GM23338 (cell line): ENCODE data around the gene SRPRA. TPM values are rescaled to one million over a fixed set of nuclear protein-coding genes. Genes with fewer than 3 reads are reported as not detected.
"Not testable (repeated sequence)": the region's sequence is repeated elsewhere in the genome, so short reads cannot be mapped to it uniquely, and the experiment has no call there.

ENCODE experiments used
- ATAC-seq: fragments of 200-7000 bp; cut with Tn5 transposase; 3 replicates; pipeline ENCODE4 v1.9.1; 2020
- DNase-seq: peaks from one replicate; pipeline ENCODE4 v3.0.0-alpha.2; 2015; ENCODE audit warnings: low spot score
- H2AFZ ChIP-seq: fragments of 200-600 bp; sonication (generic); 2 replicates; pipeline ENCODE4 v1.8.0; 2016; ENCODE audit warnings: antibody characterized with exemption, mild to moderate bottlenecking, moderate library complexity
- H3F3A ChIP-seq: fragments of 200-600 bp; sonication (generic); replicated peaks from 2 replicates; pipeline ENCODE4 v1.8.0; 2017; ENCODE audit warnings: antibody characterized with exemption, mixed run types, low read depth
- H3K27ac ChIP-seq: fragments of 200-600 bp; sonication (generic); 2 replicates; pipeline ENCODE4 v1.6.1; 2016; ENCODE audit warnings: low read depth
- H3K27me3 ChIP-seq: fragments of 200-600 bp; sonication (generic); 2 replicates; pipeline ENCODE4 v1.8.0; 2016; ENCODE audit warnings: mild to moderate bottlenecking, mixed run types, moderate library complexity; ENCODE audit not compliant: insufficient read depth
- H3K36me3 ChIP-seq: fragments of 200-600 bp; sonication (generic); 2 replicates; pipeline ENCODE4 v1.8.0; 2016; ENCODE audit warnings: mild to moderate bottlenecking; ENCODE audit not compliant: insufficient read depth
- H3K4me1 ChIP-seq: fragments of 200-600 bp; sonication (generic); 2 replicates; pipeline ENCODE4 v1.8.0; 2016; ENCODE audit warnings: mild to moderate bottlenecking, moderate library complexity; ENCODE audit not compliant: insufficient read depth
- H3K4me2 ChIP-seq: fragments of 200-600 bp; sonication (generic); 2 replicates; pipeline ENCODE4 v1.7.1; 2017; ENCODE audit warnings: mixed run types
- H3K4me3 ChIP-seq: fragments of 200-600 bp; sonication (generic); 2 replicates; pipeline ENCODE4 v1.6.1; 2016; ENCODE audit warnings: mixed run types
- H3K79me2 ChIP-seq: fragments of 200-600 bp; sonication (generic); replicated peaks from 2 replicates; pipeline ENCODE4 v1.8.0; 2017; ENCODE audit warnings: mild to moderate bottlenecking; ENCODE audit not compliant: insufficient read depth
- H3K9me2 ChIP-seq: fragments of 200-600 bp; sonication (generic); 2 replicates; pipeline ENCODE4 v1.8.0; 2017; ENCODE audit not compliant: insufficient read depth
- H4K20me1 ChIP-seq: fragments of 200-600 bp; sonication (generic); replicated peaks from 2 replicates; pipeline ENCODE4 v1.8.0; 2017; ENCODE audit warnings: mild to moderate bottlenecking; ENCODE audit not compliant: insufficient read depth
- H3K27ac Mint-ChIP-seq: 2 replicates; pipeline ENCODE4 v1.8.0; 2020; ENCODE audit warnings: inconsistent platforms, mild to moderate bottlenecking, moderate library complexity, mixed read lengths
- H3K27me3 Mint-ChIP-seq: 3 replicates; pipeline ENCODE4 v1.8.0; 2022; ENCODE audit warnings: low read depth, mild to moderate bottlenecking, moderate library complexity, mixed read lengths, inconsistent platforms; ENCODE audit not compliant: insufficient read depth, poor library complexity
- H3K36me3 Mint-ChIP-seq: 3 replicates; pipeline ENCODE4 v1.8.0; 2021; ENCODE audit warnings: low read depth, mild to moderate bottlenecking, inconsistent platforms, moderate library complexity, mixed read lengths
- H3K4me1 Mint-ChIP-seq: 3 replicates; pipeline ENCODE4 v1.8.0; 2020; ENCODE audit warnings: mild to moderate bottlenecking, inconsistent platforms, mixed read lengths
- H3K4me3 Mint-ChIP-seq: 3 replicates; pipeline ENCODE4 v1.8.0; 2021; ENCODE audit warnings: moderate library complexity, mild to moderate bottlenecking, inconsistent platforms, mixed read lengths
- H3K9me3 Mint-ChIP-seq: 3 replicates; pipeline ENCODE4 v1.8.0; 2020; ENCODE audit warnings: moderate library complexity, mild to moderate bottlenecking, inconsistent platforms, mixed read lengths
- CREB1 ChIP-seq: fragments of 250-450 bp; sonication (Bioruptor Pico); IDR thresholded peaks from 2 replicates; pipeline ENCODE4 v1.5.0; 2020; ENCODE audit warnings: low read depth, mild to moderate bottlenecking, moderate library complexity
- CTCF ChIP-seq, 2 experiments: fragments of 200-600 bp in 1 of 2; sonication (generic) in 1 of 2; conservative IDR thresholded peaks; 2 replicates each; pipeline versions ENCODE4 v1.5.1 to v1.6.1; 2016 to 2017; ENCODE audit warnings: antibody characterized with exemption in 2 of 2, low read depth in 2 of 2, mild to moderate bottlenecking in 2 of 2, moderate library complexity in 1 of 2
- ETS1 ChIP-seq: IDR thresholded peaks from 2 replicates; pipeline ENCODE4 v1.6.1; 2016; ENCODE audit warnings: antibody characterized with exemption
- EZH2 ChIP-seq: fragments of 200-600 bp; sonication (generic); IDR thresholded peaks from one replicate; pipeline ENCODE4 v1.8.0; 2017; ENCODE audit warnings: antibody characterized with exemption, mild to moderate bottlenecking, low read depth; ENCODE audit not compliant: unreplicated experiment
- EZH2phosphoT487 ChIP-seq: fragments of 200-600 bp; sonication (generic); IDR thresholded peaks from one replicate; pipeline ENCODE4 v1.8.1; 2018; ENCODE audit warnings: antibody characterized with exemption; ENCODE audit not compliant: unreplicated experiment
- JUNB ChIP-seq: IDR thresholded peaks from one replicate; pipeline ENCODE4 v1.6.1; 2016; ENCODE audit warnings: antibody characterized with exemption; ENCODE audit not compliant: unreplicated experiment
- NANOG ChIP-seq: IDR thresholded peaks from 2 replicates; pipeline ENCODE4 v1.6.1; 2016; ENCODE audit warnings: antibody characterized with exemption, borderline replicate concordance
- POLR2AphosphoS5 ChIP-seq: IDR thresholded peaks from 2 replicates; pipeline ENCODE4 v1.6.1; 2016; ENCODE audit warnings: antibody characterized with exemption, low read depth
- REST ChIP-seq: IDR thresholded peaks from one replicate; pipeline ENCODE4 v1.6.1; 2018; ENCODE audit warnings: antibody characterized with exemption; ENCODE audit not compliant: unreplicated experiment
- STAT1 ChIP-seq: IDR thresholded peaks from one replicate; pipeline ENCODE4 v1.6.1; 2016; ENCODE audit warnings: antibody characterized with exemption; ENCODE audit not compliant: unreplicated experiment
- ZNF331 ChIP-seq: fragments of 250-450 bp; sonication (Bioruptor Pico); IDR thresholded peaks from 2 replicates; pipeline ENCODE4 v1.5.0; 2020; ENCODE audit warnings: low read depth, mild to moderate bottlenecking, moderate library complexity
- polyA plus RNA-seq: library from polyadenylated mRNA; unstranded; fragments of >200 nt; fragmentation: Nextera tagmentation; extraction: Ambion mirVana; gene quantifications from 2 replicates; pipeline ENCODE4 v1.2.1, GENCODE V29; 2016
- total RNA-seq: library from RNA; depleted of rRNA; stranded (reverse); fragments of >200 nt; shearing (Covaris generic); gene quantifications from 2 replicates; pipeline ENCODE4 v1.2.3, GENCODE V29; 2014

The SRPRA gene
- total and polyA plus RNA-seq, 2 experiments from 2014 or later, result 27.1 to 53.2 TPM

GRCh38 chr11:126255507-126255906, 13.2 kb downstream of the SRPRA start:
- ATAC-seq, H3F3A ChIP-seq: not testable (repeated sequence)

GRCh38 chr11:126254819-126255218, 13.9 kb downstream of the SRPRA start:
- Histone ChIP-seq H3K4me1 (no peaks in the 10 kb centered on the region), H3K79me2 (no peaks in the 10 kb centered on the region), H3K4me3 (no peak overlapping the region), H3K27ac (no peak overlapping the region), H3K4me2 (no peak overlapping the region), H3K36me3 (peaks cover 19% of the 10 kb centered on the region), H3K9me2 (no peaks in the 10 kb centered on the region), H3F3A (peaks cover 6% of the 10 kb centered on the region; the same call in 1 of the 2 replicates), H2AFZ (no peak overlapping the region), H3K27me3 (no peaks in the 10 kb centered on the region), H4K20me1 (0 out of 2 replicates have a peak, but pooled peaks cover 5% of the 10 kb centered on the region)
- Mint-ChIP-seq H3K4me1 (no peaks in the 10 kb centered on the region), H3K27ac (no peak overlapping the region), H3K4me3 (no peak overlapping the region), H3K27me3 (no peaks in the 10 kb centered on the region), H3K36me3 (peaks cover 58% of the 10 kb centered on the region; the same call in 2 of the 3 replicates), H3K9me3 (no peaks in the 10 kb centered on the region)
- DNase-seq (no peak), ATAC-seq (no peak)
- TF ChIP-seq POLR2AphosphoS5, result no peak
- no peak for TF ChIP-seq STAT1
- no peak for TF ChIP-seq CREB1 (CRISPR knock-in tag)
- TF ChIP-seq ETS1, result no peak
- no peak for TF ChIP-seq ZNF331 (CRISPR knock-in tag)
- no peak for TF ChIP-seq NANOG
- no peak for TF ChIP-seq EZH2
- TF ChIP-seq JUNB, result no peak
- no peak for TF ChIP-seq REST
- TF ChIP-seq EZH2phosphoT487, result no peak
- TF ChIP-seq CTCF (conservative IDR thresholded peaks at IDR 0.05; ENCODE audit: low read depth in 2 of 2), result no peak

More at GRCh38 chr11:126255507-126255906, 13.2 kb downstream of the SRPRA start:
- H3K27me3 Mint-ChIP-seq, H3K27ac Mint-ChIP-seq, H4K20me1 ChIP-seq, H3K27me3 ChIP-seq, DNase-seq, H3K4me3 Mint-ChIP-seq, H3K79me2 ChIP-seq, H2AFZ ChIP-seq, H3K9me3 Mint-ChIP-seq, H3K27ac ChIP-seq, H3K9me2 ChIP-seq, H3K4me3 ChIP-seq, H3K4me1 Mint-ChIP-seq, H3K4me2 ChIP-seq, H3K4me1 ChIP-seq: not testable (repeated sequence)
- H3K36me3 Mint-ChIP-seq, result peaks cover 57% of the 10 kb centered on the region; the same call in 2 of the 3 replicates
- H3K36me3 ChIP-seq, result peaks cover 19% of the 10 kb centered on the region
